ENCODE measurements around the gene TBKBP1. TPM values are rescaled to one million over a fixed set of nuclear protein-coding genes. Genes with fewer than 3 reads are reported as not detected.
A peak's percentile ranks its signal among the peaks of the same experiment; 100 is the strongest.

The TBKBP1 gene
- total RNA-seq, 2 experiments from 2014 or later: 21.8 to 23.1 TPM

DNA sequence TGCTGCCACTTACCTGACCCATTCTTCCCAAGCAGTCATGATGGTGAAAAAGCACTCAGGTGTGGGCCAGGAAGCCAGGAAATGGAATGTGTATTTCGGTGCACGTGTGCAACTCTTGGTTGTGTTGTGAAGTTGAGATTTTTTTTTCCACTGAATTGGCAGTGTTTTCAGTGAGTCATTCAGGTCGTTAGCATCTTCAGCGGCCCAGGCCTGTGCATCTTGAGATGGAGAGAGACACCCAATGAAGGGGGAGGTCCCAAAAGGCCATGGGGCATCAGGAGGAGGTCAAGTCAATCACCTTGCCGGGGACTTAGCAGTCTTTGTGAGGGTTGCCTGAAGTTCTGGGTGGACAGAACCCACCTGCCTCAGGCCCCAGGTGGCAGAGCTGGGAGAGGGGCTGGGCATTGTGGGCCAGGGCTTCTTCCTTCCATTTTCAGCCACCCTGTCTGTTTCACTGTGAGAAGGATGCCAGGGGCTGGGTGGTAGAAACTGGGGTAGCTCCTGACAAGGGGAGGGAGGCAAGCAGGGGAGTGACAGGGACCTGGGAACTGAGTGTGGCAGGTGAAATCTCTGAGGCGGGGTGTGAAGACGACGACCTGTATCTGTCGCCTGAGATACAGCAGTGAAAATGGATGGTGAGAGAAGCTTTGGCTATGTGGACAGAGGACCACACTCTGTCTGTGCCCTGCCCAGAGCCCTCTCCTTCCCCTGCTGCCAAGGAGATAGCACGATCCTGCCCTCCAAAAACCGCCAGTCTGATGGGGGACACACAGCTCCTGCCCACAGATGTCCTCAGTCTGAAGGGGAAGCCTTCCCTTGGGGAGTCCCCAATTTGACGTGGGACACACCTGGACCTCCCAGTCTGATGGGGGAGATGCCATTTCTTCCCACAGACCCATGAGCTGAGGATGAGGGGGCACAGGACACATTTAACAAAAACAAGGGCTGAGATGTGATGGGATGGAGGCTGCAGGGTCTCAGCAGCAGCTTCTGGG is 11.9 kb downstream of the TBKBP1 start:
- ChIA-PET POLR2A (interaction anchor here (1.0 to 3.3 kb wide), 2 partner anchors 12 to 28 kb away, joined by 3 to 29 read pairs; no protein-coding TSS in a partner anchor), CTCF (interaction anchor here (0.6 to 3.4 kb wide), 10 partner anchors 9 to 293 kb away, joined by 3 to 45 read pairs (median 3); partner anchors contain the start of gene TBX21)
- DNase-seq: peak; percentile 82
- Mint-ChIP-seq H3K27ac (peak overlapping the region; percentile 99), H3K4me3 (peak overlapping the region; percentile 70), H3K27me3 (no peaks in the 10 kb centered on the region), H3K36me3 (ENCODE audit: low read depth) (peaks cover 52% of the 10 kb centered on the region), H3K9me3 (ENCODE audit: low read depth) (no peaks in the 10 kb centered on the region), H3K4me1 (peaks cover 77% of the 10 kb centered on the region)
- peak; percentile 57 for ATAC-seq
- intact Hi-C loops (cut with DNase I, micrococcal nuclease): loop anchor here (1.0 kb wide), 4 partner anchors 12 to 57 kb away; partner anchors contain the start of genes KPNB1 (in 1 of the 2), TBKBP1 (in 1 of the 2) and TBX21 (in 1 of the 2)

DNA sequence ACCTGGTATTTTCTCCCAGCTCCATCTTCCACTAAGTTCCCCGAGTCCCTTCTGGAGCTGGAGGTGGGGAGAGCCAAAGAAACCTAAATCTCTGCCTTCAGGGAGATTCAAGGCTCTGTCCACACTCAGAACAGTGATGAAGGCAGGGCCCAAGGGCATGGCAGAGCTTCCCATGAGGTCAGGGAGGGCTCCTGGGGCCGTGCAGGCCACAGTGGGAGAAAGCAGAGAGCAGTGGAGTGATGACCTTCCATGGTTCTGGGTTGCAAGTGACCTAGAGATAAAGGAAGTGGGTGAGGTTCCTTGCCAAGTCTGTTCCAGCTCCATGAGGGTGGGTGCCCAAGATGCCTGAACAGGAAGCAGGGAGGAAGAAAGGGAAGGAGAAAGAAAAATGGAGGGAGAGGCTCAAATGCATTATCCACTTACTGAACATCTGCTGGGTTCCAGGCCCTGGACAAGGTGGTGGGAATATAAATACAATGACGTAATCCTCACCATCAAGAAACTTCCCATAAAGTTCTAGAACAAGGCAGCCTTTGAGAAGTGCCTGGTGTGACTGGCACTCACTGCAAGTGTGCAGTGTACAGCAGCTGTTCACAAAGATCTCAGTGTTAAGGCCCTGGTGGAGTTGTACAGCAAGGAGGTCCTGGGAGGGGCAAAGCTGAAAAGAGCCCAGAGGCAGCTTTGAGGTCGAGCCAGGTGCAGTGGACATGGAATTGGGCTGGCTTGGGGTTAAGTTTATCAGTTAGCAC is 13.3 kb downstream of the TBKBP1 start:
- no peaks in the 10 kb centered on the region for H3K27me3 Mint-ChIP-seq
- no peaks in the 10 kb centered on the region for H3K9me3 Mint-ChIP-seq (ENCODE audit: low read depth)
- H3K4me1 Mint-ChIP-seq: peaks cover 75% of the 10 kb centered on the region
- H3K36me3 Mint-ChIP-seq (ENCODE audit: low read depth): peaks cover 53% of the 10 kb centered on the region
- H3K27ac Mint-ChIP-seq: peak overlapping the region; percentile 99
- H3K4me3 Mint-ChIP-seq: no peak overlapping the region
- ChIA-PET POLR2A (interaction anchor here (3.3 kb wide), 1 partner anchor 11 kb away, joined by 29 read pairs; no protein-coding TSS in a partner anchor), CTCF (interaction anchor here (0.7 to 3.4 kb wide), 9 partner anchors 8 to 35 kb away, joined by 3 to 45 read pairs (median 4); partner anchors contain the start of gene TBX21)
- intact Hi-C loops (cut with DNase I, micrococcal nuclease): no loop called here
- no peak for DNase-seq
- no peak for ATAC-seq

DNA sequence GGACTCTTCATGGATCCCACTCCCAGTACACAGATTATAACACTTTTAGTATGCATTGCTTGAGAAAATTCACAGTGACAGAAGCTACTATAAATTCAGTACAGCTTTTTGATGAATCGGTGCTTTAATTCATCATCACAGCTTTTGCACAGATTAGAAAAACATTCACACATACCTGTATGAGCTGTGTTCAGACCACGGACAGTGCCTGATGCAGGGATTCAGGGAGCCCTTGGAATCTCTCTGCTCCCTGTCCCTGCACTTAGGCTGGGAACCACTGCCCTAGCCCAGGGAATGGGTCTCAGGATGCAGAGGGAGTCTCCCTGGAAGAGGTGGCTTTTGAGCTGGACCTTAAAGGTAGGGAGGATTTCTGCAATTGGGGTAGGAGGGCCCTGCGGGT is 13.9 kb downstream of the TBKBP1 start:
- intact Hi-C loops (cut with DNase I, micrococcal nuclease): no loop called here
- ChIA-PET POLR2A (interaction anchor here (3.3 kb wide), 1 partner anchor 10 kb away, joined by 29 read pairs; no protein-coding TSS in a partner anchor), CTCF (interaction anchor here (0.6 to 3.4 kb wide), 7 partner anchors 9 to 135 kb away, joined by 4 to 45 read pairs (median 5); no protein-coding TSS in a partner anchor)
- ATAC-seq (no peak), DNase-seq (no peak)
- peaks cover 71% of the 10 kb centered on the region for H3K4me1 Mint-ChIP-seq
- no peak overlapping the region for H3K4me3 Mint-ChIP-seq
- peaks cover 51% of the 10 kb centered on the region for H3K36me3 Mint-ChIP-seq (ENCODE audit: low read depth)
- H3K9me3 Mint-ChIP-seq (ENCODE audit: low read depth): no peaks in the 10 kb centered on the region
- no peaks in the 10 kb centered on the region for H3K27me3 Mint-ChIP-seq
- peak overlapping the region; percentile 99 for H3K27ac Mint-ChIP-seq

DNA sequence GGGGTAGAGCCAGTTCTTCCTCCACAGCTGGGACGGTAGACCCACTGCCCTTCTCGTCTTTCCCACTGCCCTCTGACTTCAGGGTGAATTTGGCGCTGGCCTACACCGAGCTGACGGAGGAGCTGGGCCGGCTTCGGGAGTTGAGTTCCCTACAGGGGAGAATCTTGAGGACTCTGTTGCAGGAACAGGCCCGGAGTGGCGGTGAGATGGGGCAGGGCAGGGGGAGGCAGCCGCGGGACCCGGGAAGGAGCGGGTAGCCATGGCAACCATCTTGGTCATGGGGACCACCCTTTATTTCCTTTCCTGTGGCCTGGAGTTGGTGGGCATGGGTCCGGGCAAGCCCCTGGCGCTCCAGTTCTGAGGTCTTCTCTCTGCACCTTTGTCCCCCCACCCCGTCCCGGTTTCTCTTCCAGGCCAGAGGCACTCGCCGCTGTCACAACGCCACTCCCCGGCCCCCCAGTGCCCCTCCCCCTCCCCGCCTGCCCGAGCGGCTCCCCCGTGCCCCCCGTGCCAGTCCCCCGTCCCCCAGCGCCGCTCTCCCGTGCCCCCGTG is 14.4 kb downstream of the TBKBP1 start:
- no peaks in the 10 kb centered on the region for H3K27me3 Mint-ChIP-seq
- ATAC-seq (no peak), DNase-seq (no peak)
- intact Hi-C loops (cut with DNase I, micrococcal nuclease): no loop called here
- H3K4me1 Mint-ChIP-seq: peaks cover 66% of the 10 kb centered on the region
- no peak overlapping the region for H3K4me3 Mint-ChIP-seq
- POLR2A ChIA-PET: interaction anchor here (3.3 kb wide), 1 partner anchor 10 kb away, joined by 29 read pairs; no protein-coding TSS in a partner anchor
- CTCF ChIA-PET: interaction anchor here (0.6 to 3.4 kb wide), 7 partner anchors 9 to 134 kb away, joined by 4 to 45 read pairs (median 4); no protein-coding TSS in a partner anchor
- H3K9me3 Mint-ChIP-seq (ENCODE audit: low read depth): no peaks in the 10 kb centered on the region
- H3K27ac Mint-ChIP-seq: no peak overlapping the region
- H3K36me3 Mint-ChIP-seq (ENCODE audit: low read depth): peaks cover 48% of the 10 kb centered on the region

DNA sequence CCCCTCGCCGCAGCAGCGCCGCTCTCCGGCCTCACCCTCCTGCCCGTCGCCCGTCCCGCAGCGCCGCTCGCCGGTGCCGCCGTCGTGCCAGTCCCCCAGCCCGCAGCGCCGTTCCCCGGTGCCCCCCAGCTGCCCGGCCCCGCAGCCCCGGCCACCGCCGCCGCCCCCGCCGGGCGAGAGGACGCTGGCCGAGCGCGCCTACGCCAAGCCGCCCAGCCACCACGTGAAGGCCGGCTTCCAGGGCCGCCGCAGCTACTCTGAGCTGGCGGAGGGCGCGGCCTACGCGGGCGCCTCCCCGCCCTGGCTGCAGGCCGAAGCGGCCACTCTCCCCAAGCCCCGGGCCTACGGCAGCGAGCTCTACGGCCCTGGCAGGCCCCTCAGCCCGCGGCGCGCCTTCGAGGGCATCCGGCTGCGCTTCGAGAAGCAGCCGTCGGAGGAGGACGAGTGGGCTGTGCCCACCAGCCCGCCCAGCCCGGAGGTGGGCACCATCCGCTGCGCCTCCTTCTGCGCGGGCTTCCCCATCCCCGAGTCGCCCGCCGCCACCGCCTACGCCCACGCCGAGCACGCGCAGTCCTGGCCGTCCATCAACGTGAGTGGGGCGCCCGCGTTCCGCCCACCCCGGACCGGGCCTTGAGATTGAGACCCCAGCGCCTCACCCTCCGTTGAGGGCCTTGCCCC is 15.0 kb downstream of the TBKBP1 start:
- intact Hi-C loops (cut with DNase I, micrococcal nuclease): no loop called here
- Mint-ChIP-seq H3K4me1 (peaks cover 62% of the 10 kb centered on the region), H3K27ac (no peak overlapping the region), H3K9me3 (ENCODE audit: low read depth) (no peaks in the 10 kb centered on the region), H3K27me3 (no peaks in the 10 kb centered on the region), H3K4me3 (no peak overlapping the region), H3K36me3 (ENCODE audit: low read depth) (peaks cover 43% of the 10 kb centered on the region)
- DNase-seq: no peak
- ChIA-PET CTCF (interaction anchor here (1.5 to 3.4 kb wide), 3 partner anchors 8 to 10 kb away, joined by 3 to 45 read pairs (median 4); no protein-coding TSS in a partner anchor), POLR2A (no interaction called here)
- no peak for ATAC-seq

DNA sequence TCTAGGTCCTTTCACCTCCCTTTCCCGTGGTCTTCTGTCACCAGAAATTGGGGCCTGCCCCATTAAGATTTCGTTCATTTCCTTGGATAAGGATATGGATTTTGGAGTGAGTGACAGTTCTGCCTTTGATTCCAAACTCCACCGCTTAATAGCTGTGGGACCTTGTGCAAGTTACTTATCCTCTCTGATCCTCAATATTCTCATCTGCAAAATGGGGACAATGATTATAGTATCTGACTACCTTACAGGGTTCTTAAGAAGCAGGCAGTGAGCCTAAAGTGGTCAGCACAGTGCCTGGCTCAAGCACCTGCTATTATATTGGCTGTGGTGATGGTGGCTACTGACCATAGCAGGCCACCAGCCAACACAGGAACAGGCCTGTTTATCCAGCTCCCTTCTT is 15.6 kb downstream of the TBKBP1 start:
- intact Hi-C loops (cut with DNase I, micrococcal nuclease): no loop called here
- POLR2A ChIA-PET: no interaction called here

DNA sequence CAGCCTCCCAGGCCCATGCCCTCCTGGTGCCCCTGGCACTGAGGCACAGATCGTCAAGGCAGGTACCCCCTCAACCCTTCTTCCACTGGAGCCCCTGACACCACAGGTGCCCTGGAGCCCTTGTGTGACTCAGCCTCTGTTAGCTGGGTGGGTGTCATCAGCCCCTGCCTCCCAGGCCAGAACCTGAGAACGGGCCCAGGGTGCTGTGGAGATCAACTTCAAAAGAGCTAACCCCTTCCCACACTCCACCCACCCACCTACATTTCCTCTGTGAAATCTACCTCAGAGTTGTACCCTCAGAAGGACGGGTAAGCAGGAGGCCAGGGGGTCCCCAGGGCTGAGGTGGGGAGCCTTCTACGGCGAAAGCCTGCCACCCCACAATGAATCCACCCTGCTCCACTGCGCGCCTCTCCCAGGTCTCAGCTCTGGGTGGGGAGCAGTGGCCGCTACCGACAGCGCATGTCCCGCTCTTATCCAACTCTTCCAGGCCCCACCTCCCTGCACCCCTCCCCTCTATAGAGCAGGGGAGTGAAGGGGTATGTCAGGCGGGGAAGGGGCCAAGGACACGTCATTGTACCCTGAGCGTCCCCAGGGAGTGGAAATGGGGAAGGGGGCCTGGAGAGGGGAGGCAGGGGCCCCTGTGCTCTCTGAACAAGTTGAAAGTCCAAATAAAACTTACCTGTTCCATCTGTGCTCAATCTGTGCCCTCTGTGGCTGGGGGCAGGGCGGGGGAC is 17.6 kb downstream of the TBKBP1 start:
- H3K9me3 Mint-ChIP-seq (ENCODE audit: low read depth): no peaks in the 10 kb centered on the region
- no peak overlapping the region for H3K27ac Mint-ChIP-seq
- peaks cover 58% of the 10 kb centered on the region for H3K4me1 Mint-ChIP-seq
- H3K36me3 Mint-ChIP-seq (ENCODE audit: low read depth): peaks cover 32% of the 10 kb centered on the region
- ChIA-PET CTCF (interaction anchor here (1.2 to 1.8 kb wide), 2 partner anchors 14 to 20 kb away, joined by 4 to 6 read pairs; no protein-coding TSS in a partner anchor), POLR2A (no interaction called here)
- no peaks in the 10 kb centered on the region for H3K27me3 Mint-ChIP-seq
- intact Hi-C loops (cut with DNase I, micrococcal nuclease): no loop called here
- DNase-seq (no peak), ATAC-seq (no peak)
- no peak overlapping the region for H3K4me3 Mint-ChIP-seq

More for the DNA sequence above, 15.6 kb downstream of the TBKBP1 start:
- Mint-ChIP-seq H3K4me1 (peaks cover 59% of the 10 kb centered on the region), H3K4me3 (no peak overlapping the region), H3K27ac (no peak overlapping the region), H3K27me3 (no peaks in the 10 kb centered on the region), H3K36me3 (ENCODE audit: low read depth) (peaks cover 41% of the 10 kb centered on the region), H3K9me3 (ENCODE audit: low read depth) (no peaks in the 10 kb centered on the region)
- no peak for DNase-seq
- CTCF ChIA-PET: interaction anchor here (1.5 to 1.9 kb wide), 3 partner anchors 9 to 12 kb away, joined by 3 to 6 read pairs (median 4); no protein-coding TSS in a partner anchor
- no peak for ATAC-seq

DNA sequence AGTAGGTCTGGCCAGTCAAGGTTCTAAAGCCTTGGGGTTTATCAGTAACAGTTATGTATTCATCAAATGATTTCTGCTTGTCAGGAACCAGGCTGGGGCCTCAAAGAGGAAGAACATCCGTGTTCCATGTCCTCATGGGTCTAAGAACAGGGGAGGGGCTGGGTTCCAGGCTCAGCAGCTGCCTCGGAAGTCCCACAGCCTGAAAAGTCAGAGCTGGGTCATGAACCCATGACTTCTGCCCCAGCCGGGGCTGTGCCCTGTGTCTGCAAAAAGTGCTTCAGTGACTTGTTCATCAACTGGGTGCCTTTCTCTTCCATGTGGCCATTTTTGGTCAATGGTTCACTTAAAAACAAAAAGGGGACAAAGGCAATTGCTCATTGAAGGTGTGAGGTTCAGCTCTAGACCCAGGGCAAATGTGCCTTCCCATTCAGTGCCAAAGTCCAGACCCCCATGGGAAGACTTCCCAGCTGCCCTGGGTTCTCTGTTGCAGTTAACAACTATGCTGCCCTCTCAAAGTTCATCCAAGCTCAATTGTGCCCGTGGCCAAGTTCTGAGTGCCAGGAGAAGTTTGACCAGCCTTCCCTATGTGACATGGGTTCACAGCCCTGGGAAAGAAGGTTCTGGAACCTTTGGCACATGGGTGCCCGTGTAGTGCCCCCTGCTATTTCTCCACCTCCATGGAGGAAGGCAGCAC is 18.5 kb downstream of the TBKBP1 start:
- Mint-ChIP-seq H3K27me3 (no peaks in the 10 kb centered on the region), H3K36me3 (ENCODE audit: low read depth) (peaks cover 27% of the 10 kb centered on the region), H3K4me3 (no peak overlapping the region), H3K4me1 (peaks cover 58% of the 10 kb centered on the region), H3K9me3 (ENCODE audit: low read depth) (no peaks in the 10 kb centered on the region), H3K27ac (peak overlapping the region; percentile 48)
- ChIA-PET POLR2A (no interaction called here), CTCF (interaction anchor here (8.2 kb wide), 1 partner anchor 13 kb away, joined by 117 read pairs; no protein-coding TSS in a partner anchor)
- ATAC-seq (no peak), DNase-seq (no peak)
- intact Hi-C loops (cut with DNase I, micrococcal nuclease): no loop called here

DNA sequence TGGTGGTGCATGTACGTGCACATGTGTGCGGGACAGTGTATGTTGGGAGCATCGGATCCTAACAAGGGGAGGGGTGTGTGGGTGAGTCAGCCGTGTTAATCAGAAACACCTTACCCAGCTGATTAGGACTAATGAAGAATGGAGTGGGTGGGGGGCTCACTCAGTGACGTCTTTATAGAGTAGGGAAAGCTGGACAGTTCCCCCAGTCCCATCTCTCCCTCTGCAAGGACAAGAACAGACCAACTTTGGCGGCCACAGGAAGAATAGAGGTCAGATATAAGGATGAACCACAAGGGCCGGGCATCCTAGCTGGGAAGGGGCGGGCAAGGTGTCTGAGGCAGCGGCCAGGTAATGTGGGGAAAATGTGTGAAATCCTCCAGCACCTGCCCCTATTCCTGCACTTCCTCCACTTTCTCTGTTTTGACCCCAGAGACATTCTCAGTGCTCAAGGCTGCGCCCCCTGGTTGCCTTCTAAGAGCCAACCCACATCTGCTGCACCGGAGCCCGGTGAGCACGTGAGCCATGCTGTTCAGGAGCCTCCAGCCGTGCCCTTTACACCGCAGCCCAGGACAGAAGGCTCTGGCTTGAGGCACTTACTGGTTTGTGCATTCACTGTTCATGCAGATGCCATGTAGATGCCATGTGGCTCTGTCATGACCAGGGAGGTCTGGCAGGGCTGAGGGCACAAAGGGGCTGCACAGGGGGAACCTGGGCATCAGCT is 20.2 kb downstream of the TBKBP1 start:
- Mint-ChIP-seq H3K9me3 (ENCODE audit: low read depth) (no peaks in the 10 kb centered on the region), H3K36me3 (ENCODE audit: low read depth) (peaks cover 19% of the 10 kb centered on the region), H3K4me3 (no peak overlapping the region), H3K4me1 (peaks cover 70% of the 10 kb centered on the region), H3K27ac (no peak overlapping the region), H3K27me3 (no peaks in the 10 kb centered on the region)
- CTCF ChIA-PET: interaction anchor here (1.5 to 8.2 kb wide), 2 partner anchors 8 to 14 kb away, joined by 5 to 117 read pairs; no protein-coding TSS in a partner anchor
- POLR2A ChIA-PET: no interaction called here
- intact Hi-C loops (cut with DNase I, micrococcal nuclease): no loop called here
- DNase-seq (peak; percentile 17), ATAC-seq (no peak)

All from activated CD4-positive, alpha-beta T cell treated with anti-CD3 and anti-CD28 coated beads for 36 hours (primary cell).